GM12801 (cell line): ENCODE results near the gene ATP2C1.

Experiments used
- CTCF ChIP-seq: IDR thresholded peaks from one replicate; pipeline ENCODE4 v1.5.1; 2011; ENCODE audit warnings: control low read depth; ENCODE audit not compliant: insufficient read length; ENCODE audit errors: extremely low read depth

The ATP2C1 gene

GRCh38 chr3:131008326-131008725, 114.4 kb downstream of the ATP2C1 start:
- TF ChIP-seq CTCF, result no peak

DNA sequence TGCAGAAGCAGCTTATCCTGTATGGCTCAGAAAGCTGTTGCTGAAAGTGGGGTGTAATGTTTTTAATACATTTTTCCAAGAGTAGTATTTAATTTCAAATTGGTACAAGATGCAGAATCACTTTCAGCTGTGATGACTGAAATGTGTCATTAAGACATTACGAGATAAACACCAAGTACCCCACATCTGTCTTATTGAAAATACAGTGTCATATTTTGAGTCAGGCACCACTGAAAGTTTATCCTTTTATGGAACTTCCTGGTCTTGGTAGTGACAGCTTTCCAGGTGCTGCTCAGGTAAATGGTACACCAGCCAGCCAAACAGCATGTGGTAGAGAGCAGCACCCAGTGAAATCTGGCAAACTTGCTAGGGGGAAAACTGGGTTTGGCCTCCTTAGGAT, 115.8 kb downstream of the ATP2C1 start:
- no peak for TF ChIP-seq CTCF

DNA sequence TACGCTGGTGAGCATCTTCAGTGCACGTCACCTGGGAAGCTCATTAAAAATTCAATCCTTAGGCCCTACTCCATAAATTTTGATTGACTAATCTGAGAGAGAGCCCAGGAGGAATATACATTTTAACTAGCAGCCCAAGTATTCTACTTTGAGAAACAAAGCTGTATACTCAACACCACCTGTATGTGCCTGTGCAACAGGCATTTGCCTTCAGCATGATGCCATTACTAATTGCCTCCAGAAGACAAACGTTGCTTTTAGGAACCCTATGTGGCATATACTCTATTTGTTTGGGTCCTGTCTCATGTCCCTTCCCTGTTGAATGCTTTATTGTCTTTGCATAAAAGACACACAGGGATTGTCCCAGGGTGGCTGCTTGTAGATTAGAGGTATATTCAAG, 125.1 kb downstream of the ATP2C1 start:
- no peak for TF ChIP-seq CTCF

DNA sequence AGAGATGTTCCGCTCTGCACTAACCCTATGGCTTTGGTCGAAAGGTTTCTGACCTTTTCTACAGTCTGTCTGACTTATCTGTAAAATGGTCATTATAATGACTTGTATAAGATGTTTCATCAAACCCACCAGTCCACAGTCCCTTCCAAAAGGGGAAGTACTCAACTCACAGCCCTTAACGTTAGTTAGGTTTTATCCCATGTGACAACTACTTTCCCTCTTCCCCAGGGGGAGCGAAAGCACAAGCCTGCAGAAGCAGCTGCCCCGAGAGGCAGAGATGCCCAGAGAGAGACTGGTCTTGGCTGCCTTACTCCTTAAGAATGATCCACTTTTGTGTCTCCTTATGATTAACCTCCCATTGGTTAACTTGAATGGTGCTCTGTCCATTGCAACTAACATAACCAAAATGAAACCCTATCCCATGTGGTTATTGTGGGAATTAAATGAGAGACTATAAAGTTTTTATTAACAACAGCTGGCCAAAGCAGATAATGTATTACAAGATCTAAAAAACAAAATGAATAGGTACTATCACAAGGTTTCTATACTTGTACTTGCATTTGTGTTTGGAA, 126.3 kb downstream of the ATP2C1 start:
- TF ChIP-seq CTCF, result no peak

DNA sequence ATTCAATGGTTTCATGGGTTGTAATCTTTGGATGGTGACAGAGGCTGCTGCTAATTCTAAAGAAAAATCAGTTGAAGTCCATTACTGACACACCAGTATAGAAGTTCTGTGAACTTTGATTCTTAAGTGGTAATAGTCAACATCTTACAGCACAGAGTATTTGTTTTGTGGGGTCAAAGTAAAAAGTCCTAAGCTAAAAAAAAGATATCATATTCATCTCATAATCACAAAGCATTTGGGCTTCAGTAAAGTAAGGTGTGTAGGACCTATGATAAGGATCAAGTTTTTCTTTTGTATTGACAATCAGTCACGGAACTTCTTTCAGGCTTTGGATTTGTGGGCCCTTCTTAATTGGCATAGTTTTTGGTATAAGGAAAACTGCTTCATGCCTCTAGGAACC, 131.7 kb downstream of the ATP2C1 start:
- TF ChIP-seq CTCF, result no peak

GRCh38 chr3:131026321-131027151, 132.7 kb downstream of the ATP2C1 start, which contains the start of the genes ASTE1 and NEK11:
Gene ASTE1, minus strand, starts transcription at chr3:131026825. Its CDS starts 1,519 bp downstream, at chr3:131025306.
Gene NEK11, plus strand, starts transcription at chr3:131026877. Its CDS starts 2,832 bp downstream, at chr3:131029709.
- TF ChIP-seq CTCF, result no peak

DNA sequence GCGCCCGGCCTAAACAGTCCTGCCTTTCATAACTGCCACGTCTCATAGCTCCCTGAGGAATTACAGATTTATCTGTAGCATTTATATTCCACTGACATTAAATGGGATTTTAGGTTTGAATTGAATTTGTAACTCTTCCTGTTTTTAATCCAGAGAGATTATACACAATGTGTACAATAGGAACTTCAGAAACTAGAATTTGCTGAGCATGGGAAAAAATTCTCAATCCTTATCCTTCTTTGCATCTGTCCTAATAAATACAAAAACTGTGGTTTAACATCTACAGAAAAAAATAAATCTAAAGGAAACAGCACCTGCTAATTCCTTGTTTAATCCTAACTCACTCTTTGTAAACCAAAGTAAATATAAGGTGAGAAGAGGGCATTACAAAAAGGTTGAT, 135.0 kb downstream of the ATP2C1 start:
- no peak for TF ChIP-seq CTCF
